A673 (cell line): Measurements from ENCODE around the gene ANAPC16. TPM values are rescaled to one million over a fixed set of nuclear protein-coding genes. Genes with fewer than 3 reads are reported as not detected.

Experiments used
- BruUV-seq: library from RNA; stranded (reverse); fragments of 400-500 nt; replicated peaks from 2 replicates; lab custom pipeline; 2021; lab: Mats Ljungman, UMichigan
- CTCF ChIA-PET: fragments of 300-600 bp; sonication (Branson Sonifier 250); formaldehyde crosslinking; loops from one replicate; lab custom pipeline; 2022; ENCODE audit warnings: antibody characterized with exemption; lab: Charles Lee
- POLR2A ChIA-PET: fragments of 300-600 bp; sonication (Branson Sonifier 250); formaldehyde crosslinking; loops from one replicate; lab custom pipeline; 2022; ENCODE audit warnings: antibody characterized with exemption; ENCODE audit not compliant: low non-redundant PET; lab: Charles Lee
- DNase-seq: peaks from one replicate; pipeline ENCODE4 v3.0.0-alpha.2; 2015; ENCODE audit warnings: low spot score
- H3K27ac ChIP-seq: fragments of 200-600 bp; sonication (generic); 2 replicates; pipeline ENCODE4 v1.5.1; 2016; ENCODE audit warnings: mixed run types, low read depth, mild to moderate bottlenecking, mixed read lengths, antibody characterized with exemption, low read length; ENCODE audit not compliant: poor library complexity, severe bottlenecking
- H3K27me3 ChIP-seq: fragments of 200-600 bp; sonication (generic); replicated peaks from 2 replicates; pipeline ENCODE4 v1.6.1; 2017; ENCODE audit warnings: mixed run types, low read depth, mild to moderate bottlenecking, mixed read lengths, antibody characterized with exemption, low read length; ENCODE audit not compliant: insufficient read depth, poor library complexity
- H3K36me3 ChIP-seq: fragments of 200-600 bp; sonication (generic); 2 replicates; pipeline ENCODE4 v1.6.1; 2016; ENCODE audit warnings: mixed run types, mild to moderate bottlenecking, mixed read lengths, antibody characterized with exemption, low read length; ENCODE audit not compliant: insufficient read depth, poor library complexity, severe bottlenecking
- H3K4me1 ChIP-seq: fragments of 200-600 bp; sonication (generic); 2 replicates; pipeline ENCODE4 v1.6.1; 2017; ENCODE audit warnings: mixed run types, mild to moderate bottlenecking, mixed read lengths, antibody characterized with exemption, low read length; ENCODE audit not compliant: insufficient read depth, poor library complexity, severe bottlenecking
- H3K4me3 ChIP-seq: fragments of 200-600 bp; sonication (generic); 2 replicates; pipeline ENCODE4 v1.5.1; 2016; ENCODE audit warnings: low read depth, mixed run types, mild to moderate bottlenecking, mixed read lengths, low read length; ENCODE audit not compliant: poor library complexity, severe bottlenecking
- H3K9me3 ChIP-seq: fragments of 200-600 bp; sonication (generic); 2 replicates; pipeline ENCODE4 v1.6.1; 2016; ENCODE audit warnings: mixed run types, low read depth, mild to moderate bottlenecking, mixed read lengths, antibody characterized with exemption, low read length; ENCODE audit not compliant: poor library complexity, severe bottlenecking
- CTCF ChIP-seq: fragments of 300-800, 200-600 bp; sonication (generic); conservative IDR thresholded peaks from 2 replicates; pipeline ENCODE4 v1.5.1; 2017; ENCODE audit warnings: low read depth, mild to moderate bottlenecking, antibody characterized with exemption, low read length, moderate library complexity, mixed read lengths
- EZH2 ChIP-seq: fragments of 200-600 bp; sonication (generic); IDR thresholded peaks from 2 replicates; pipeline ENCODE4 v1.6.1; 2017; ENCODE audit warnings: borderline replicate concordance, low read depth, mild to moderate bottlenecking, mixed read lengths, antibody characterized with exemption, low read length; ENCODE audit not compliant: poor library complexity, severe bottlenecking
- intact Hi-C: fragments of 100-400 bp; cut with micrococcal nuclease; formaldehyde crosslinking; loops from one replicate; pipeline ENCODE4 v1.10.0; 2022; ENCODE audit not compliant: unreplicated experiment
- total RNA-seq: library from RNA; stranded (reverse); gene quantifications from 2 replicates; pipeline ENCODE4 v1.2.3, GENCODE V29; 2021

The ANAPC16 gene
- total RNA-seq, 1 experiment from 2014 or later, result 57.6 TPM

- Histone ChIP-seq H3K9me3 (no peaks in the 10 kb centered on the region), H3K4me1 (peaks cover 20% of the 10 kb centered on the region), H3K36me3 (no peaks in the 10 kb centered on the region), H3K27ac (no peak overlapping the region), H3K27me3 (no peaks in the 10 kb centered on the region), H3K4me3 (no peak overlapping the region)
- DNase-seq, result no peak
- ChIA-PET CTCF (interaction anchor here (0.7 kb wide), 1 partner anchor 360 kb away, joined by 4 read pairs; no protein-coding TSS in a partner anchor), POLR2A (no interaction called here)
- BruUV-seq, result no TSS peak
- intact Hi-C loops, result no loop called here
- TF ChIP-seq EZH2 (no peak), CTCF (no peak)
These were observed 35.8 kb downstream of the ANAPC16 start for GRCh38 chr10:72251635-72252034.

- CTCF ChIA-PET, result no interaction called here
These were observed 37.2 kb downstream of the ANAPC16 start for GRCh38 chr10:72252972-72253371.

GRCh38 chr10:72253578-72253977, 37.8 kb downstream of the ANAPC16 start:
- ChIA-PET POLR2A (no interaction called here), CTCF (no interaction called here)
- no peak for DNase-seq
- Histone ChIP-seq H3K36me3 (no peaks in the 10 kb centered on the region), H3K9me3 (no peaks in the 10 kb centered on the region), H3K27me3 (no peaks in the 10 kb centered on the region), H3K4me3 (no peak overlapping the region), H3K27ac (no peak overlapping the region), H3K4me1 (peaks cover 23% of the 10 kb centered on the region)
- no TSS peak for BruUV-seq
- intact Hi-C loops, result no loop called here
- no peak for TF ChIP-seq EZH2
- TF ChIP-seq CTCF, result no peak

More at GRCh38 chr10:72252972-72253371, 37.2 kb downstream of the ANAPC16 start:
- no TSS peak for BruUV-seq
- no peaks in the 10 kb centered on the region for H3K27me3 ChIP-seq
- no peak for TF ChIP-seq CTCF
- TF ChIP-seq EZH2, result no peak
- intact Hi-C loops, result no loop called here
- POLR2A ChIA-PET, result no interaction called here
- H3K9me3 ChIP-seq, result no peaks in the 10 kb centered on the region
- no peak for DNase-seq
- H3K4me3 ChIP-seq, result no peak overlapping the region
- no peaks in the 10 kb centered on the region for H3K36me3 ChIP-seq
- H3K4me1 ChIP-seq, result peaks cover 25% of the 10 kb centered on the region
- no peak overlapping the region for H3K27ac ChIP-seq
